Measurements from ENCODE around the gene PRSS36. TPM values are rescaled to one million over a fixed set of nuclear protein-coding genes. Genes with fewer than 3 reads are reported as not detected.
A peak's percentile ranks its signal among the peaks of the same experiment; 100 is the strongest.

The PRSS36 gene
- total and polyA plus RNA-seq, 9 of the 15 experiments (the other 6 are each of a cell fraction or from before 2014, with no cell fraction given): 0.09 to 1.2 (median 0.54) TPM; not detected in 2

DNA sequence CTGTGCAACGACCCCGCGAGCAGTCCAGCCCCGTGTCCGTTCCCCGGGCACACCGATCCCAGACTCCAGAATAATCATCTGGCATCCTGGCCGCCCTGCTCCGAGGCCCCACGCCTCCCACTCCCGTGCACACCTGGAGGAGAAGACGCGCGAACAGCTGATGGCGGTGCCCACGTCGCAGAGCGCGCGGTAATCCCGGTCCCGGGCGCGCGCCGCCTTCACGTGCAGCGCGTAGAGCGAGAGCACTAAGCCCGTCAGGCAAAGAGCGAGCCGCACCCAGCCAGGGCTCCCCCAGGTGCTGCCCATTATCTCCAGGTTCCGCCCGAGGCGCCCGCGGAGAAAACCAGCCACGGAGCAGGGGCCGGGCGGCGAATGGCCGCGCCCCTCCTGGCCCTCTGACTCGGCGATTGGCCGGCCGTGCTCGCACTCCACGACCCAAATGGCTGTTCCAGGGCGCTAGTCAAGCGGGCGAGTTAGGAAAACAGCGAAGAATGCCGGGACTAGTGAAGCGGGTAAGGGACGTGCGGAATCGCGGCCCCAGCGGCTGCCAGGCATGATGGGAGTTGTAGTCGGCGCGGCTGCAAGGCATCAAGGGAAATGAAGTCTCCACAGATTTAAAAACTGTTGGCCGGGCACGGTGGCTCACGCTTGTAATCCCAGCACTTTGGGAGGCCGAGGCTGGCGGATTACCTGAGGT lies 55.3 kb downstream of the PRSS36 start, which contains the start of gene VKORC1 (continued):
- peak; percentile 94 for TF ChIP-seq PKNOX1 (IDR thresholded peaks at IDR 0.05)
- no peak for TF ChIP-seq HLTF (IDR thresholded peaks at IDR 0.05)
- TF ChIP-seq, protein P1, sequence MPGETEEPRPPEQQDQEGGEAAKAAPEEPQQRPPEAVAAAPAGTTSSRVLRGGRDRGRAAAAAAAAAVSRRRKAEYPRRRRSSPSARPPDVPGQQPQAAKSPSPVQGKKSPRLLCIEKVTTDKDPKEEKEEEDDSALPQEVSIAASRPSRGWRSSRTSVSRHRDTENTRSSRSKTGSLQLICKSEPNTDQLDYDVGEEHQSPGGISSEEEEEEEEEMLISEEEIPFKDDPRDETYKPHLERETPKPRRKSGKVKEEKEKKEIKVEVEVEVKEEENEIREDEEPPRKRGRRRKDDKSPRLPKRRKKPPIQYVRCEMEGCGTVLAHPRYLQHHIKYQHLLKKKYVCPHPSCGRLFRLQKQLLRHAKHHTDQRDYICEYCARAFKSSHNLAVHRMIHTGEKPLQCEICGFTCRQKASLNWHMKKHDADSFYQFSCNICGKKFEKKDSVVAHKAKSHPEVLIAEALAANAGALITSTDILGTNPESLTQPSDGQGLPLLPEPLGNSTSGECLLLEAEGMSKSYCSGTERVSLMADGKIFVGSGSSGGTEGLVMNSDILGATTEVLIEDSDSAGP (CRISPR knock-in tag; IDR thresholded peaks at IDR 0.05): no peak
- TF ChIP-seq, protein P2, sequence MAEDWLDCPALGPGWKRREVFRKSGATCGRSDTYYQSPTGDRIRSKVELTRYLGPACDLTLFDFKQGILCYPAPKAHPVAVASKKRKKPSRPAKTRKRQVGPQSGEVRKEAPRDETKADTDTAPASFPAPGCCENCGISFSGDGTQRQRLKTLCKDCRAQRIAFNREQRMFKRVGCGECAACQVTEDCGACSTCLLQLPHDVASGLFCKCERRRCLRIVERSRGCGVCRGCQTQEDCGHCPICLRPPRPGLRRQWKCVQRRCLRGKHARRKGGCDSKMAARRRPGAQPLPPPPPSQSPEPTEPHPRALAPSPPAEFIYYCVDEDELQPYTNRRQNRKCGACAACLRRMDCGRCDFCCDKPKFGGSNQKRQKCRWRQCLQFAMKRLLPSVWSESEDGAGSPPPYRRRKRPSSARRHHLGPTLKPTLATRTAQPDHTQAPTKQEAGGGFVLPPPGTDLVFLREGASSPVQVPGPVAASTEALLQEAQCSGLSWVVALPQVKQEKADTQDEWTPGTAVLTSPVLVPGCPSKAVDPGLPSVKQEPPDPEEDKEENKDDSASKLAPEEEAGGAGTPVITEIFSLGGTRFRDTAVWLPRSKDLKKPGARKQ (CRISPR knock-in tag; IDR thresholded peaks at IDR 0.05): no peak
- TF ChIP-seq, protein P3, sequence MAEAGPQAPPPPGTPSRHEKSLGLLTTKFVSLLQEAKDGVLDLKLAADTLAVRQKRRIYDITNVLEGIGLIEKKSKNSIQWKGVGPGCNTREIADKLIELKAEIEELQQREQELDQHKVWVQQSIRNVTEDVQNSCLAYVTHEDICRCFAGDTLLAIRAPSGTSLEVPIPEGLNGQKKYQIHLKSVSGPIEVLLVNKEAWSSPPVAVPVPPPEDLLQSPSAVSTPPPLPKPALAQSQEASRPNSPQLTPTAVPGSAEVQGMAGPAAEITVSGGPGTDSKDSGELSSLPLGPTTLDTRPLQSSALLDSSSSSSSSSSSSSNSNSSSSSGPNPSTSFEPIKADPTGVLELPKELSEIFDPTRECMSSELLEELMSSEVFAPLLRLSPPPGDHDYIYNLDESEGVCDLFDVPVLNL (CRISPR knock-in tag; IDR thresholded peaks at IDR 0.05; ENCODE audit: low read depth): no peak; the same call in 1 of the 2 replicates
- TF ChIP-seq RAD21 (CRISPR knock-in tag; conservative IDR thresholded peaks at IDR 0.05 in 1 of 2, IDR thresholded peaks at IDR 0.05 in 1 of 2): no peak
- TF ChIP-seq TOE1 (IDR thresholded peaks at IDR 0.05; ENCODE audit: borderline replicate concordance): no peak
- TF ChIP-seq TOE1 (CRISPR knock-in tag; IDR thresholded peaks at IDR 0.05; ENCODE audit: borderline replicate concordance, low read depth): no peak
- peak; percentile 94 for TF ChIP-seq ZNF143 (CRISPR knock-in tag; IDR thresholded peaks at IDR 0.05)
- peak in 1 of 3 experiments; percentile 81; a peak in 1 of 6 replicates for TF ChIP-seq ZBTB11 (CRISPR knock-in tag; IDR thresholded peaks at IDR 0.05)
- peak; percentile 92 for TF ChIP-seq CXXC5 (CRISPR knock-in tag; IDR thresholded peaks at IDR 0.05)
- TF ChIP-seq CBX3 (IDR thresholded peaks at IDR 0.05; ENCODE audit: borderline replicate concordance in 1 of 2, low read length in 2 of 2): 0 out of 3 replicates have a peak, but pooled peaks of 1 of the 2 experiments have one; percentile 60
- TF ChIP-seq, protein P4, sequence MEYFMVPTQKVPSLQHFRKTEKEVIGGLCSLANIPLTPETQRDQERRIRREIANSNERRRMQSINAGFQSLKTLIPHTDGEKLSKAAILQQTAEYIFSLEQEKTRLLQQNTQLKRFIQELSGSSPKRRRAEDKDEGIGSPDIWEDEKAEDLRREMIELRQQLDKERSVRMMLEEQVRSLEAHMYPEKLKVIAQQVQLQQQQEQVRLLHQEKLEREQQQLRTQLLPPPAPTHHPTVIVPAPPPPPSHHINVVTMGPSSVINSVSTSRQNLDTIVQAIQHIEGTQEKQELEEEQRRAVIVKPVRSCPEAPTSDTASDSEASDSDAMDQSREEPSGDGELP (CRISPR knock-in tag; IDR thresholded peaks at IDR 0.05; ENCODE audit: borderline replicate concordance): peak; percentile 98

Measured in K562 (cell line).